ENCODE measurements around the gene INSYN2B. TPM values are rescaled to one million over a fixed set of nuclear protein-coding genes. Genes with fewer than 3 reads are reported as not detected.

Gene INSYN2B
- total and polyA plus RNA-seq, 2 donors (not counting 1 experiment from before 2014, with no cell fraction given) = not detected

GRCh38 chr5:169933616-169934015 lies 46.7 kb downstream of the INSYN2B start:
- POLR2A ChIA-PET = no interaction called here
- no peak overlapping the region for H3K27ac Mint-ChIP-seq
- 88% methylated on average over 2 of the region's 7 CpGs for WGBS (ENCODE audit: insufficient coverage)

GRCh38 chr5:169933127-169933526 lies 47.2 kb downstream of the INSYN2B start:
- H3K27ac ChIP-seq (ENCODE audit: low read length in 2 of 2) = no peak overlapping the region
- CTCF ChIA-PET = no interaction called here
- Mint-ChIP-seq H3K27me3 (no peaks in the 10 kb centered on the region), H3K4me1 (peaks cover 41% of the 10 kb centered on the region), H3K9me3 (ENCODE audit: insufficient read depth) (no peaks in the 10 kb centered on the region), H3K4me3 (no peak overlapping the region), H3K27ac (no peak overlapping the region)
- intact Hi-C loops (cut with micrococcal nuclease) = no loop called here
- no peak overlapping the region for H3K9ac ChIP-seq (ENCODE audit: low read length)
- peaks cover 0 to 25% of the 10 kb centered on the region in 2 experiments for H3K36me3 ChIP-seq (replicated peaks in 1 of 2; ENCODE audit: control extremely low read depth in 1 of 2, control insufficient read depth in 1 of 2, extremely low read depth in 1 of 2, insufficient read depth in 2 of 2, low read length in 1 of 2)
- H3K4me3 ChIP-seq (ENCODE audit: control extremely low read depth in 1 of 5, extremely low read depth in 1 of 5, insufficient read depth in 1 of 5, low read depth in 2 of 5, low read length in 4 of 5) = no peak overlapping the region
- no peak overlapping the region for H2AFZ ChIP-seq (ENCODE audit: insufficient read depth, low read depth, low read length, poor library complexity, severe bottlenecking)
- peaks cover 5% of the 10 kb centered on the region for H3K79me2 ChIP-seq (ENCODE audit: control insufficient read depth, insufficient read depth, low read length)
- ATAC-seq (ENCODE audit: low read depth) (no peak), DNase-seq (no peak)
- TF ChIP-seq EZH2 (IDR thresholded peaks at IDR 0.05; ENCODE audit: borderline replicate concordance, insufficient read depth, low read depth, low read length, poor library complexity, severe bottlenecking) = no peak
- TF ChIP-seq CTCF (IDR thresholded peaks at IDR 0.05) = no peak
- H4K20me1 ChIP-seq (ENCODE audit: control insufficient read depth, insufficient read depth, low read length, poor library complexity, severe bottlenecking) = peaks cover 15% of the 10 kb centered on the region
- H3K27me3 ChIP-seq (replicated peaks in 1 of 4; ENCODE audit: control extremely low read depth in 1 of 4, control insufficient read depth in 3 of 4, insufficient read depth in 4 of 4, low read length in 3 of 4) = no peaks in the 10 kb centered on the region
- POLR2A ChIA-PET = no interaction called here
- H3K9me3 ChIP-seq (ENCODE audit: control extremely low read depth in 1 of 3, control insufficient read depth in 2 of 3, insufficient read depth in 1 of 3, low read length in 2 of 3) = no peaks in the 10 kb centered on the region
- H3K4me1 ChIP-seq (ENCODE audit: control insufficient read depth in 2 of 2, insufficient read depth in 2 of 2, low read length in 2 of 2) = peaks cover 10 to 12% of the 10 kb centered on the region in 2 donors
- H3K4me2 ChIP-seq (replicated peaks; ENCODE audit: low read depth, low read length, poor library complexity, severe bottlenecking) = no peak overlapping the region
- 67% methylated on average over 1 of the region's 1 CpG for WGBS (ENCODE audit: insufficient coverage)

More at GRCh38 chr5:169933616-169934015, 46.7 kb downstream of the INSYN2B start:
- H3K4me3 Mint-ChIP-seq = no peak overlapping the region
- H3K9me3 ChIP-seq (ENCODE audit: control extremely low read depth in 1 of 3, control insufficient read depth in 2 of 3, insufficient read depth in 1 of 3, low read length in 2 of 3) = no peaks in the 10 kb centered on the region
- H2AFZ ChIP-seq (ENCODE audit: insufficient read depth, low read depth, low read length, poor library complexity, severe bottlenecking) = no peak overlapping the region
- no peak overlapping the region for H3K4me3 ChIP-seq (ENCODE audit: control extremely low read depth in 1 of 5, extremely low read depth in 1 of 5, insufficient read depth in 1 of 5, low read depth in 2 of 5, low read length in 4 of 5)
- peaks cover 15% of the 10 kb centered on the region for H4K20me1 ChIP-seq (ENCODE audit: control insufficient read depth, insufficient read depth, low read length, poor library complexity, severe bottlenecking)
- TF ChIP-seq CTCF (IDR thresholded peaks at IDR 0.05) = no peak
- TF ChIP-seq EZH2 (IDR thresholded peaks at IDR 0.05; ENCODE audit: borderline replicate concordance, insufficient read depth, low read depth, low read length, poor library complexity, severe bottlenecking) = no peak
- no peaks in the 10 kb centered on the region for H3K9me3 Mint-ChIP-seq (ENCODE audit: insufficient read depth)
- no peak overlapping the region for H3K9ac ChIP-seq (ENCODE audit: low read length)
- DNase-seq = no peak
- CTCF ChIA-PET = no interaction called here
- peaks cover 39% of the 10 kb centered on the region for H3K4me1 Mint-ChIP-seq
- no peak for ATAC-seq (ENCODE audit: low read depth)
- H3K27ac ChIP-seq (ENCODE audit: low read length in 2 of 2) = no peak overlapping the region
- H3K36me3 ChIP-seq (replicated peaks in 1 of 2; ENCODE audit: control extremely low read depth in 1 of 2, control insufficient read depth in 1 of 2, extremely low read depth in 1 of 2, insufficient read depth in 2 of 2, low read length in 1 of 2) = peaks cover 0 to 22% of the 10 kb centered on the region in 2 experiments
- peaks cover 5% of the 10 kb centered on the region for H3K79me2 ChIP-seq (ENCODE audit: control insufficient read depth, insufficient read depth, low read length)
- H3K27me3 ChIP-seq (replicated peaks in 1 of 4; ENCODE audit: control extremely low read depth in 1 of 4, control insufficient read depth in 3 of 4, insufficient read depth in 4 of 4, low read length in 3 of 4) = no peaks in the 10 kb centered on the region
- H3K27me3 Mint-ChIP-seq = no peaks in the 10 kb centered on the region
- peaks cover 10 to 12% of the 10 kb centered on the region in 2 donors for H3K4me1 ChIP-seq (ENCODE audit: control insufficient read depth in 2 of 2, insufficient read depth in 2 of 2, low read length in 2 of 2)
- no peak overlapping the region for H3K4me2 ChIP-seq (replicated peaks; ENCODE audit: low read depth, low read length, poor library complexity, severe bottlenecking)
- intact Hi-C loops (cut with micrococcal nuclease) = no loop called here

Data from B cell (primary cell).